HepG2 (cell line): ENCODE data around the gene TBC1D24. TPM values are rescaled to one million over a fixed set of nuclear protein-coding genes. Genes with fewer than 3 reads are reported as not detected.

Experiments
- AHDC1 ChIP-seq: sonication (generic); formaldehyde crosslinking; IDR thresholded peaks from 2 replicates; pipeline ENCODE4 v1.5.1; 2020; ENCODE audit warnings: mild to moderate bottlenecking, missing genetic modification reagents, borderline replicate concordance
- ATAD3A ChIP-seq: sonication (generic); formaldehyde crosslinking; IDR thresholded peaks from 2 replicates; pipeline ENCODE4 v1.4.0; 2020; ENCODE audit warnings: missing genetic modification reagents
- CENPT ChIP-seq: sonication (generic); formaldehyde crosslinking; IDR thresholded peaks from 2 replicates; pipeline ENCODE4 v1.8.0; 2022; ENCODE audit warnings: low read depth, mild to moderate bottlenecking, moderate library complexity, missing genetic modification reagents
- GFI1 ChIP-seq: sonication (generic); formaldehyde crosslinking; IDR thresholded peaks from 2 replicates; pipeline ENCODE4 v1.5.0; 2020; ENCODE audit warnings: missing genetic modification reagents, mild to moderate bottlenecking, borderline replicate concordance
- KLF11 ChIP-seq: IDR thresholded peaks from 2 replicates; pipeline ENCODE4 v1.6.1; 2016; ENCODE audit warnings: missing compliant biosample characterization
- MAFK ChIP-seq, 2 experiments: IDR thresholded peaks in 1 of 2; conservative IDR thresholded peaks in 1 of 2; 2 replicates each; pipeline ENCODE4 v1.6.1; 2011; ENCODE audit warnings: improper control_type of control experiment in 2 of 2, low read length in 2 of 2
- MED13 ChIP-seq: sonication (generic); formaldehyde crosslinking; IDR thresholded peaks from 2 replicates; pipeline ENCODE4 v1.5.0; 2020; ENCODE audit warnings: missing genetic modification reagents
- NFIC ChIP-seq: IDR thresholded peaks from 2 replicates; pipeline ENCODE4 v1.6.1; 2012; ENCODE audit warnings: mild to moderate bottlenecking, low read length, inconsistent platforms
- PHF20 ChIP-seq: sonication (generic); formaldehyde crosslinking; IDR thresholded peaks from 2 replicates; pipeline ENCODE4 v1.5.0; 2020; ENCODE audit warnings: mild to moderate bottlenecking, missing genetic modification reagents
- PHF8 ChIP-seq: sonication (generic); formaldehyde crosslinking; IDR thresholded peaks from 2 replicates; pipeline ENCODE4 v1.5.0; 2020; ENCODE audit warnings: missing genetic modification reagents
- TFDP1 ChIP-seq: IDR thresholded peaks from 2 replicates; pipeline ENCODE4 v1.6.1; 2016; ENCODE audit warnings: missing compliant biosample characterization, missing genetic modification reagents, borderline replicate concordance
- TP53 ChIP-seq: sonication (generic); formaldehyde crosslinking; conservative IDR thresholded peaks from 2 replicates; pipeline ENCODE4 v1.4.0; 2020; ENCODE audit warnings: missing genetic modification reagents
- ZBTB26 ChIP-seq: IDR thresholded peaks from 2 replicates; pipeline ENCODE4 v1.6.1; 2016; ENCODE audit warnings: missing compliant biosample characterization, missing genetic modification reagents, borderline replicate concordance
- ZFP62 ChIP-seq: sonication (generic); formaldehyde crosslinking; IDR thresholded peaks from 2 replicates; pipeline ENCODE4 v1.4.0; 2020; ENCODE audit warnings: missing genetic modification reagents
- ZNF225 ChIP-seq: sonication (generic); formaldehyde crosslinking; IDR thresholded peaks from 2 replicates; pipeline ENCODE4 v1.4.0; 2020; ENCODE audit warnings: mild to moderate bottlenecking, missing genetic modification reagents
- ZNF260 ChIP-seq: sonication (generic); formaldehyde crosslinking; IDR thresholded peaks from 2 replicates; pipeline ENCODE4 v1.4.0; 2020; ENCODE audit warnings: missing genetic modification reagents, low read depth, mild to moderate bottlenecking, borderline replicate concordance
- ZNF383 ChIP-seq: sonication (generic); formaldehyde crosslinking; IDR thresholded peaks from 2 replicates; pipeline ENCODE4 v1.4.0; 2020; ENCODE audit warnings: missing genetic modification reagents, mild to moderate bottlenecking, borderline replicate concordance
- ZNF432 ChIP-seq: sonication (generic); formaldehyde crosslinking; IDR thresholded peaks from 2 replicates; pipeline ENCODE4 v1.5.0; 2020; ENCODE audit warnings: missing genetic modification reagents, mild to moderate bottlenecking, borderline replicate concordance
- ZNF607 ChIP-seq: sonication (generic); formaldehyde crosslinking; IDR thresholded peaks from 2 replicates; pipeline ENCODE4 v1.5.1; 2020; ENCODE audit warnings: missing genetic modification reagents, mild to moderate bottlenecking, borderline replicate concordance
- ZNF639 ChIP-seq: conservative IDR thresholded peaks from 2 replicates; pipeline ENCODE4 v1.6.1; 2018; ENCODE audit warnings: missing genetic modification reagents
- ZNF772 ChIP-seq: sonication (generic); formaldehyde crosslinking; IDR thresholded peaks from 2 replicates; pipeline ENCODE4 v1.5.0; 2020; ENCODE audit warnings: mild to moderate bottlenecking, missing genetic modification reagents
- polyA plus RNA-seq, 8 experiments: library from polyadenylated mRNA; depleted of rRNA in 3 of 8; stranded (reverse) in 7 of 8; unstranded in 1 of 8; fragments of >200 nt; fragmentation: Illumina TruSeq in 4 of 8; extraction: Trizol in 4 of 8; gene quantifications; 2 replicates each; pipeline versions ENCODE4 v1.2.1 to v1.2.3, GENCODE V29; 2011 to 2016; ENCODE audit warnings: low read depth in 4 of 8, missing spikeins in 1 of 8, mixed read lengths in 1 of 8; ENCODE audit not compliant: insufficient read depth in 1 of 8
- total RNA-seq, 5 experiments: library from RNA; depleted of rRNA; stranded (reverse); fragments of >200 nt; fragmentation: Illumina TruSeq; extraction: Trizol; gene quantifications; 2 replicates each; pipeline ENCODE4 v1.2.3, GENCODE V29; 2016; ENCODE audit warnings: low read depth in 1 of 5

TBC1D24 gene
- total and polyA plus RNA-seq, 2 of the 13 experiments (the other 11 are each of a cell fraction or from before 2014, with no cell fraction given): 7.7 to 13.7 TPM

- TF ChIP-seq ZNF383 (CRISPR knock-in tag) (no peak), ZNF639 (CRISPR knock-in tag) (no peak), TP53 (CRISPR knock-in tag) (no peak), TFDP1 (CRISPR knock-in tag) (peak; percentile 48; the same call in 1 of the 2 replicates), NFIC (no peak), GFI1 (no peak), ZNF772 (CRISPR knock-in tag) (no peak), ATAD3A (CRISPR knock-in tag) (no peak), MAFK (conservative IDR thresholded peaks at IDR 0.05 in 1 of 2, IDR thresholded peaks at IDR 0.05 in 1 of 2; ENCODE audit: low read length in 2 of 2) (no peak), ZNF607 (no peak), ZNF225 (CRISPR knock-in tag) (no peak), ZNF260 (CRISPR knock-in tag) (no peak), CENPT (CRISPR knock-in tag) (no peak), ZFP62 (CRISPR knock-in tag) (no peak), AHDC1 (CRISPR knock-in tag) (no peak), ZNF432 (no peak), ZBTB26 (CRISPR knock-in tag) (no peak), KLF11 (no peak), PHF20 (0 out of 2 replicates have a peak, but pooled peaks have one; percentile 28), PHF8 (CRISPR knock-in tag) (peak; percentile 32), MED13 (peak; percentile 26; the same call in 1 of the 2 replicates)
These were observed 689 bp upstream of the TBC1D24 start (continued) for GRCh38 chr16:2473999-2474876.
